Keratinocyte (primary cell): ENCODE results near the gene AK1.

Experiments used
- EZH2 ChIP-seq: IDR thresholded peaks from one replicate; pipeline ENCODE4 v1.6.1; 2012; ENCODE audit warnings: inconsistent platforms, mild to moderate bottlenecking, low read length, moderate library complexity
- TF ChIP-seq, protein P1 (sequence below), 3 experiments: IDR thresholded peaks in 1 of 3; conservative IDR thresholded peaks in 1 of 3; optimal IDR thresholded peaks in 1 of 3; 2 replicates in 2 of 3; 3 replicates in 1 of 3; pipeline versions ENCODE3 to v1.5.1; 2011; ENCODE audit warnings: low read length in 3 of 3, mild to moderate bottlenecking in 3 of 3, moderate library complexity in 2 of 3, control low read depth in 1 of 3, inconsistent platforms in 1 of 3; ENCODE audit not compliant: insufficient read depth in 2 of 3; ENCODE audit errors: extremely low read depth in 1 of 3

- TF ChIP-seq, protein P1, sequence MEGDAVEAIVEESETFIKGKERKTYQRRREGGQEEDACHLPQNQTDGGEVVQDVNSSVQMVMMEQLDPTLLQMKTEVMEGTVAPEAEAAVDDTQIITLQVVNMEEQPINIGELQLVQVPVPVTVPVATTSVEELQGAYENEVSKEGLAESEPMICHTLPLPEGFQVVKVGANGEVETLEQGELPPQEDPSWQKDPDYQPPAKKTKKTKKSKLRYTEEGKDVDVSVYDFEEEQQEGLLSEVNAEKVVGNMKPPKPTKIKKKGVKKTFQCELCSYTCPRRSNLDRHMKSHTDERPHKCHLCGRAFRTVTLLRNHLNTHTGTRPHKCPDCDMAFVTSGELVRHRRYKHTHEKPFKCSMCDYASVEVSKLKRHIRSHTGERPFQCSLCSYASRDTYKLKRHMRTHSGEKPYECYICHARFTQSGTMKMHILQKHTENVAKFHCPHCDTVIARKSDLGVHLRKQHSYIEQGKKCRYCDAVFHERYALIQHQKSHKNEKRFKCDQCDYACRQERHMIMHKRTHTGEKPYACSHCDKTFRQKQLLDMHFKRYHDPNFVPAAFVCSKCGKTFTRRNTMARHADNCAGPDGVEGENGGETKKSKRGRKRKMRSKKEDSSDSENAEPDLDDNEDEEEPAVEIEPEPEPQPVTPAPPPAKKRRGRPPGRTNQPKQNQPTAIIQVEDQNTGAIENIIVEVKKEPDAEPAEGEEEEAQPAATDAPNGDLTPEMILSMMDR (optimal IDR thresholded peaks at IDR 0.05 in 1 of 3, IDR thresholded peaks at IDR 0.05 in 1 of 3, conservative IDR thresholded peaks at IDR 0.05 in 1 of 3; ENCODE audit: extremely low read depth in 1 of 3, insufficient read depth in 2 of 3, low read length in 3 of 3) = peak in 2 of 3 experiments; percentile 82 to 94
- no peak for TF ChIP-seq EZH2
Observed at GRCh38 chr9:127921557-127922120, 44.2 kb upstream of the AK1 start.
